GM18868 (cell line): ENCODE measurements around the gene TCFL5.
"Not testable (repeated sequence)": the region's sequence is repeated elsewhere in the genome, so short reads cannot be mapped to it uniquely, and the experiment has no call there.

ENCODE experiments used
- ATAC-seq: cut with Tn5 transposase; IDR thresholded peaks from one replicate; pipeline ENCODE4 v1.9.1; 2021; ENCODE audit warnings: mild to moderate bottlenecking, moderate library complexity; ENCODE audit not compliant: unreplicated experiment

The TCFL5 gene

GRCh38 chr20:62858058-62858830 is 3.4 kb downstream of the TCFL5 start:
- ATAC-seq: no peak

- ATAC-seq: no peak
Measured at GRCh38 chr20:62856931-62857619, 4.5 kb downstream of the TCFL5 start.

GRCh38 chr20:62855120-62855519 is 6.5 kb downstream of the TCFL5 start:
- ATAC-seq: no peak

- no peak for ATAC-seq
Measured at GRCh38 chr20:62854121-62854520, 7.5 kb downstream of the TCFL5 start.

GRCh38 chr20:62853304-62853703 is 8.3 kb downstream of the TCFL5 start:
- ATAC-seq: not testable (repeated sequence)

- ATAC-seq: no peak
Measured at GRCh38 chr20:62852841-62853240, 8.8 kb downstream of the TCFL5 start.

GRCh38 chr20:62852196-62852595 is 9.4 kb downstream of the TCFL5 start:
- ATAC-seq: no peak

- no peak for ATAC-seq
Measured at GRCh38 chr20:62850333-62850974, 11.2 kb downstream of the TCFL5 start.

GRCh38 chr20:62849431-62849830 is 12.2 kb downstream of the TCFL5 start:
- no peak for ATAC-seq

- not testable (repeated sequence) for ATAC-seq
Measured at GRCh38 chr20:62848917-62849316, 12.7 kb downstream of the TCFL5 start.

GRCh38 chr20:62846166-62846890 is 15.3 kb downstream of the TCFL5 start:
- ATAC-seq: no peak

GRCh38 chr20:62845416-62846160 is 16.0 kb downstream of the TCFL5 start:
- no peak for ATAC-seq

GRCh38 chr20:62844182-62844581 is 17.4 kb downstream of the TCFL5 start:
- ATAC-seq: no peak

- no peak for ATAC-seq
Measured at GRCh38 chr20:62843656-62844055, 18.0 kb downstream of the TCFL5 start.

- no peak for ATAC-seq
Measured at GRCh38 chr20:62841705-62842212, 19.9 kb downstream of the TCFL5 start.

GRCh38 chr20:62840244-62841197 is 21.1 kb downstream of the TCFL5 start:
- ATAC-seq: no peak

- ATAC-seq: no peak
Measured at GRCh38 chr20:62839816-62840215, 21.8 kb downstream of the TCFL5 start.

- ATAC-seq: no peak
Measured at GRCh38 chr20:62839261-62839660, 22.4 kb downstream of the TCFL5 start.
